ENCODE data around the gene NEUROD2. TPM values are rescaled to one million over a fixed set of nuclear protein-coding genes. Genes with fewer than 3 reads are reported as not detected.
A peak's percentile ranks its signal among the peaks of the same experiment; 100 is the strongest.

Gene NEUROD2
- total and polyA plus RNA-seq, 2 of the 13 experiments (the other 11 are each of a cell fraction or from before 2014, with no cell fraction given) = not detected

- no peak for TF ChIP-seq GMEB1 (CRISPR knock-in tag; IDR thresholded peaks at IDR 0.05; ENCODE audit: borderline replicate concordance)
- TF ChIP-seq ZNF75D (CRISPR knock-in tag; IDR thresholded peaks at IDR 0.05; ENCODE audit: borderline replicate concordance) = no peak
- no peak for TF ChIP-seq NONO (IDR thresholded peaks at IDR 0.05)
- 0 out of 2 replicates have a peak, but pooled peaks have one; percentile 21 for TF ChIP-seq NONO (CRISPR knock-in tag; conservative IDR thresholded peaks at IDR 0.05)
- no peak for TF ChIP-seq ATF7 (IDR thresholded peaks at IDR 0.05)
- no peak for TF ChIP-seq ATF7 (CRISPR knock-in tag; IDR thresholded peaks at IDR 0.05)
- 0 out of 2 replicates have a peak, but pooled peaks have one; percentile 53 for TF ChIP-seq ZNF546 (CRISPR knock-in tag; conservative IDR thresholded peaks at IDR 0.05)
- no peak for TF ChIP-seq ZFYVE20 (CRISPR knock-in tag; IDR thresholded peaks at IDR 0.05; ENCODE audit: borderline replicate concordance, low read depth)
- TF ChIP-seq TAF1 (CRISPR knock-in tag; IDR thresholded peaks at IDR 0.05) = 0 out of 2 replicates have a peak, but pooled peaks have one; percentile 29
- TF ChIP-seq ZNF451 (CRISPR knock-in tag; IDR thresholded peaks at IDR 0.05) = 0 out of 2 replicates have a peak, but pooled peaks have one; percentile 16
- no peak for TF ChIP-seq ZNF20 (CRISPR knock-in tag; IDR thresholded peaks at IDR 0.05)
- no peak for TF ChIP-seq MZF1 (CRISPR knock-in tag; IDR thresholded peaks at IDR 0.05; ENCODE audit: borderline replicate concordance)
- no peak for TF ChIP-seq ZNF577 (CRISPR knock-in tag; IDR thresholded peaks at IDR 0.05; ENCODE audit: borderline replicate concordance, low read depth)
- 0 out of 2 replicates have a peak, but pooled peaks have one; percentile 16 for TF ChIP-seq PHF21A (CRISPR knock-in tag; IDR thresholded peaks at IDR 0.05)
- TF ChIP-seq, protein P1, sequence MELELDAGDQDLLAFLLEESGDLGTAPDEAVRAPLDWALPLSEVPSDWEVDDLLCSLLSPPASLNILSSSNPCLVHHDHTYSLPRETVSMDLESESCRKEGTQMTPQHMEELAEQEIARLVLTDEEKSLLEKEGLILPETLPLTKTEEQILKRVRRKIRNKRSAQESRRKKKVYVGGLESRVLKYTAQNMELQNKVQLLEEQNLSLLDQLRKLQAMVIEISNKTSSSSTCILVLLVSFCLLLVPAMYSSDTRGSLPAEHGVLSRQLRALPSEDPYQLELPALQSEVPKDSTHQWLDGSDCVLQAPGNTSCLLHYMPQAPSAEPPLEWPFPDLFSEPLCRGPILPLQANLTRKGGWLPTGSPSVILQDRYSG (CRISPR knock-in tag; IDR thresholded peaks at IDR 0.05) = no peak
- peak; percentile 29; the same call in 1 of the 2 replicates for TF ChIP-seq FOXA3 (CRISPR knock-in tag; IDR thresholded peaks at IDR 0.05)
- TF ChIP-seq ETS1 (CRISPR knock-in tag; IDR thresholded peaks at IDR 0.05) = no peak
- no peak for TF ChIP-seq ZNF256 (CRISPR knock-in tag; conservative IDR thresholded peaks at IDR 0.05)
- TF ChIP-seq ARID5B (CRISPR knock-in tag; IDR thresholded peaks at IDR 0.05) = peak; percentile 36; the same call in 1 of the 2 replicates
- 0 out of 2 replicates have a peak, but pooled peaks have one; percentile 59 for TF ChIP-seq ZNF691 (CRISPR knock-in tag; IDR thresholded peaks at IDR 0.05; ENCODE audit: borderline replicate concordance, low read depth)
- TF ChIP-seq HOXA3 (CRISPR knock-in tag; IDR thresholded peaks at IDR 0.05) = no peak
Observed at GRCh38 chr17:39652587-39653315, 45.0 kb upstream of the NEUROD2 start (continued).

All from HepG2 (cell line).